Hepatocyte (in vitro differentiated cells): ENCODE data around the gene ME3.

ENCODE experiments used
- CTCF ChIP-seq: fragments of 200-600 bp; sonication (generic); IDR thresholded peaks from 2 replicates; pipeline ENCODE4 v1.5.1; 2016; ENCODE audit warnings: antibody characterized with exemption, mild to moderate bottlenecking; ENCODE audit not compliant: poor library complexity
- EZH2 ChIP-seq: fragments of 200-600 bp; sonication (generic); IDR thresholded peaks from 2 replicates; pipeline ENCODE4 v1.6.1; 2016; ENCODE audit warnings: antibody characterized with exemption, mild to moderate bottlenecking, borderline replicate concordance
- EZH2phosphoT487 ChIP-seq: fragments of 200-600 bp; sonication (generic); IDR thresholded peaks from one replicate; pipeline ENCODE4 v1.6.1; 2018; ENCODE audit warnings: antibody characterized with exemption, mild to moderate bottlenecking, low read depth, moderate library complexity; ENCODE audit not compliant: unreplicated experiment, severe bottlenecking

- TF ChIP-seq CTCF, result no peak
- TF ChIP-seq EZH2, result no peak
- no peak for TF ChIP-seq EZH2phosphoT487
These were observed 19.9 kb upstream of the ME3 start for GRCh38 chr11:86692317-86692716.
